ENCODE results near the gene MARCHF10. TPM values are rescaled to one million over a fixed set of nuclear protein-coding genes. Genes with fewer than 3 reads are reported as not detected.
A peak's percentile ranks its signal among the peaks of the same experiment; 100 is the strongest.

MARCHF10 gene
- total and polyA plus RNA-seq, 9 of the 15 experiments (the other 6 are each of a cell fraction or from before 2014, with no cell fraction given), result not detected

- TF ChIP-seq HDAC3 (IDR thresholded peaks at IDR 0.05; ENCODE audit: borderline replicate concordance, partially characterized antibody) (no peak), CBFA2T3 (IDR thresholded peaks at IDR 0.05) (peak; percentile 95), HOXB6 (CRISPR knock-in tag; IDR thresholded peaks at IDR 0.05; ENCODE audit: borderline replicate concordance) (no peak), NONO (IDR thresholded peaks at IDR 0.05; ENCODE audit: low read depth in 2 of 2, low read length in 1 of 2) (peak in 1 of 2 experiments; percentile 79; a peak in 2 of 4 replicates), E2F3 (CRISPR knock-in tag; IDR thresholded peaks at IDR 0.05) (no peak), HNRNPUL1 (IDR thresholded peaks at IDR 0.05; ENCODE audit: low read length) (no peak), ZNF197 (CRISPR knock-in tag; IDR thresholded peaks at IDR 0.05; ENCODE audit: low read depth) (0 out of 2 replicates have a peak, but pooled peaks have one; percentile 37), FOXA3 (CRISPR knock-in tag; conservative IDR thresholded peaks at IDR 0.05 in 1 of 2, IDR thresholded peaks at IDR 0.05 in 1 of 2) (no peak; a peak in 1 of 4 replicates), ARID1B (IDR thresholded peaks at IDR 0.05) (peak; percentile 97), ZNF75A (CRISPR knock-in tag; IDR thresholded peaks at IDR 0.05) (no peak), SREBF1 (IDR thresholded peaks at IDR 0.05; ENCODE audit: borderline replicate concordance, low read depth, low read length) (peak; percentile 19; the same call in 1 of the 2 replicates), NFE2 (IDR thresholded peaks at IDR 0.05; ENCODE audit: low read depth) (peak; percentile 55), SRF (CRISPR knock-in tag; IDR thresholded peaks at IDR 0.05) (peak in 1 of 2 experiments; percentile 53; a peak in 1 of 4 replicates), ZNF311 (CRISPR knock-in tag; IDR thresholded peaks at IDR 0.05) (no peak), CTCF (IDR thresholded peaks at IDR 0.05 in 2 of 3, conservative IDR thresholded peaks at IDR 0.05 in 1 of 3; ENCODE audit: insufficient read depth in 2 of 3, low read depth in 1 of 3, low read length in 3 of 3) (no peak), ZC3H8 (IDR thresholded peaks at IDR 0.05) (no peak), RBM15 (IDR thresholded peaks at IDR 0.05; ENCODE audit: insufficient read depth, low read length) (no peak), SP2 (IDR thresholded peaks at IDR 0.05; ENCODE audit: extremely low read depth, low read depth, low read length, poor library complexity, severe bottlenecking) (no peak), TARDBP (IDR thresholded peaks at IDR 0.05) (peak; percentile 64; the same call in 1 of the 2 replicates), SAFB2 (IDR thresholded peaks at IDR 0.05; ENCODE audit: borderline replicate concordance, low read depth, low read length, severe bottlenecking) (no peak), CAMTA2 (CRISPR knock-in tag; conservative IDR thresholded peaks at IDR 0.05) (no peak), ZFPM2 (CRISPR knock-in tag; IDR thresholded peaks at IDR 0.05) (no peak), SLC30A9 (CRISPR knock-in tag; IDR thresholded peaks at IDR 0.05) (no peak), GABPB1 (CRISPR knock-in tag; IDR thresholded peaks at IDR 0.05) (peak; percentile 66), KDM1A (IDR thresholded peaks at IDR 0.05) (peak; percentile 31 to 50)
- TF ChIP-seq, protein P1, sequence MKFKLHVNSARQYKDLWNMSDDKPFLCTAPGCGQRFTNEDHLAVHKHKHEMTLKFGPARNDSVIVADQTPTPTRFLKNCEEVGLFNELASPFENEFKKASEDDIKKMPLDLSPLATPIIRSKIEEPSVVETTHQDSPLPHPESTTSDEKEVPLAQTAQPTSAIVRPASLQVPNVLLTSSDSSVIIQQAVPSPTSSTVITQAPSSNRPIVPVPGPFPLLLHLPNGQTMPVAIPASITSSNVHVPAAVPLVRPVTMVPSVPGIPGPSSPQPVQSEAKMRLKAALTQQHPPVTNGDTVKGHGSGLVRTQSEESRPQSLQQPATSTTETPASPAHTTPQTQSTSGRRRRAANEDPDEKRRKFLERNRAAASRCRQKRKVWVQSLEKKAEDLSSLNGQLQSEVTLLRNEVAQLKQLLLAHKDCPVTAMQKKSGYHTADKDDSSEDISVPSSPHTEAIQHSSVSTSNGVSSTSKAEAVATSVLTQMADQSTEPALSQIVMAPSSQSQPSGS (CRISPR knock-in tag; IDR thresholded peaks at IDR 0.05), result no peak
Observed at GRCh38 chr17:62681061-62681938, 126.8 kb downstream of the MARCHF10 start (continued).

Measured in K562 (cell line).